ENCODE results near the gene DPH2.
A peak's percentile ranks its signal among the peaks of the same experiment; 100 is the strongest.

DPH2 gene

DNA sequence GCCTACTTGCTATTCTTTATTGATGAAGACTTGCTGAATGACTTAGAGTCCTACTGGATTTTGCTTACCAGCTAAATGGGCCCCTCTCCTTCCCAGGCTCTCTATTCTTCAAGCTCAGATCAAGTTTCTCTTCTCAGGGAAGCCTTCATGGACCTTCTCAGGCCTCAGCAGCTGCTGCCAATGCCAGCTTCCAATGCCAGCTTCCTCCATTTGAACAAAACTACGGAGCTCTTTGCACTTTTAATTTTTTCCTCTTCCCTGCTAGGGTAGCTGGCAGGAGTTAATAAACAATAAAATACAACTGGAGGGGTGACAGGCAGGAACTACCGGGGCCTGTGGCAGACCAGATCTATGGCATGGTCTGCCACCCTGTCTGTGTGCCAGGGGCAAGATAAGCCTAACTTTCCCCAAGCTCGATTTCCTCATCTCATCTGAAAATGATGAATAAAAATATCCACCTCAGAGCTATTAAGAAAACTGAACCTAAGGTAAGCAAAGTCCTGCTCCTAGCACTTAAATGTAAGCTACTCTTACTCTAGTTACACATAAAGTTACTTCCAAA is 24.1 kb upstream of the DPH2 start:
- DNase-seq: no peak

DNA sequence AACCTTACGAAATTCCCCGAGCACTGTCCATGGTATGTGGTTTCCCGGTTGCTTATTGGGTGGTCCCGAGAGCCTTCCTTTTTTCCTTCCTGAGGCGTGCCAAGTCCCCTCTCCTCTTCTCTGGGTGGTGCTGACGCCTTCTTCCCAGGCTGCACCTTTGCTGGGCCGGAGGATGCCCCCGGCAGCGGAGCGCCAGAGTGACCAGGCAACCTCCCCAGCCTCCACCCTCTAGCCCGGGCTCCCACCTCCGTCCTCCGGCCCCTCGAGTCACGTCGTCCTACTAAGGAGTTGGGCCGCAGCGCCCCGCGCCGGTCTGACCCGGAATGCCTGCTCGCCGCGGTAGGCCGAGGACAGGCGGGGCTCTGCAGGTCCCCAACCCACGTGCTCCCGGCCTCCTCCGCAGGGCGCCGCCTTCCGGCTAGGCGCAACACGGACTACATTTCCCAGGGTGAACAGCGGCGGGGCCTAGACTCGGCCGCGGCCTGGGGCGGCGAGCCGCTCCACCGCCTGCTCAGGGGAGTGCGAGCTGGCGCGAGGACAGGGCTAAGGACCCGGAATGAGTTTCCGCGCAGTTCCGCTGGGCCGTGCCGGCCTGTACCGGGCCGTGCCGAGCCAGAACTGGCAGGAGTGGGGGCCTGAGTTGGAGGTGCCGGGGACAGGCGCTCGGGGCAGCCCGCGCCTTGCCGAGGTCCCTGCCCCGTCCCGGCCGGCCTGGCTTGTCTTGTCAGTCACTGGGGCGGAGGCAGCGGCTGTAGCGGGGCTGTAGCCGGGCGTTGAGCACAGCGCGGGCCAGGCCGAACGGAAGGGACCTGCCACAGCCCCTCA is 23.4 kb upstream of the DPH2 start, which contains the start of gene IPO13:
TSS of gene IPO13 (plus strand) at position 715 of the 825 bp plus-strand sequence. CDS start 651 bp downstream, outside the sequence.
- peak; percentile 97 for DNase-seq

GRCh38 chr1:43947061-43947873 is 22.5 kb upstream of the DPH2 start:
- DNase-seq: no peak

DNA sequence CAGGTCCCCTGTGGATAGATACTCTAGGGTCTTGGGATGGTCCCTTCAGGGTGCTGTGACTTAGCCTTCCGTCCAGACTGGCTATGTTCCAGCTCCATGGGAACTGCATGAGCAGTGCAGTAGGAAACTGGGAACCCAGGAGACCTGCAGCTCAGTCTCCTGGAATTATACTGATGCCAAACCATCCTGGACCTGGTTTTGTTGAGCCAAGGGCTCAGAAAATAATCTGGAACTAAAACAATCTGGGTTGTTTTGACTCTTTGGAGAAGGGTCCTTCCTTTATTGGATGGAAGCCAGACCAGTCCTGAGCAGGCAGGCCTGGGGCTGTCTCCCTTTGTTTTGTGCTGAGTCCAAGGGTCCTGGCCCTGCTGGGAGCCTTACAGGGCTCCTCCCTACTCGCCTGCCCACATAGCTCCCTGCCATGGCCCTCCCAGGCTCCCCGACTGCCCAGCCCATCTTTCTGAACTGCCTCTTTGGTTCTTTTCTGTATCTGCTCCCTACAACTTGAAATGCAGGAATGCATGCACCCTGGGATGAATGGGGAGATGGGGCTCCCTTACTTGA is 21.9 kb upstream of the DPH2 start:
- DNase-seq: no peak

DNA sequence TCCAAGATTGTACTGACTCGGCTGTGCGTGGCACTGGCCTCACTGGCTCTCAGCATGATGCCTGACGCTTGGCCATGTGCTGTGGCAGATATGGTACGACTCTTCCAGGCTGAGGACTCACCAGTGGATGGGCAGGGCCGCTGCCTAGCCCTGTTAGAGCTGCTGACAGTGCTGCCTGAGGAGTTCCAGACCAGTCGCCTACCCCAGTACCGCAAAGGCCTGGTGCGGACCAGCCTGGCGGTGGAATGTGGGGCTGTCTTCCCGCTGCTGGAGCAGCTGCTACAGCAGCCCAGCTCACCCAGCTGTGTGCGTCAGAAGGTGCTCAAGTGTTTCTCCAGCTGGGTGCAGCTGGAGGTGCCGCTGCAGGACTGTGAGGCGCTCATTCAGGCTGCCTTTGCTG is 20.1 kb upstream of the DPH2 start:
- no peak for DNase-seq

GRCh38 chr1:43951021-43951985 is 18.5 kb upstream of the DPH2 start:
- no peak for DNase-seq

DNA sequence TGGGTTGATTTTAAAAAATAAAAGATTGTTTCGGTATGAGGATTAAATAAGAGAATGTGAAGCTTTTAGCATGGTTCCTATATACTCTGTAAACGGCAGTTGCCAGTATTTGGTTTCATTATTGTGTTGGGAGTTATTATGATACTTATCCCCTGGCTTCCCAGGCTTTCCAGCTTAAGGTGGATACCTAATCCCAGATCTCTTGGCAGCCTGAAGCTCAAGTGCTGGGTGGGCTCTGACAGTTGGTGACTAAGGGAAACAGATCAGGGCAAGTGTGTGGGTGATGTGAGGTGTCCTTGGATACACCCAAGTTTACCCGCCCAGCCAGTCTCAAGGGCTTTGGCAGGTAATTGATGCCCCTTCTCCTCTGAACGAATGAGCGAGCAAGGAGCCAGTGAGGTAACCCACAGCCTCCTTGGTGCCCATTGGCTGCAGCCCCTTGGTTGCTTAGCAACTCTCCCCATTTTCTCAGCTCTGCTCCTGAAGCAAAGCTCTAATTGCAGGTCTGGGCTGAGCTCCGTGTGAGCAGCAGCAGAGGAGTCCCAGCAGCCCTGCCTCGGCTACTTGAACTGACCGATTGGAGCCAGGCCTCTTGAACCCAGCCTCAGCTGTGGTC is 17.0 kb upstream of the DPH2 start:
- no peak for DNase-seq

DNA sequence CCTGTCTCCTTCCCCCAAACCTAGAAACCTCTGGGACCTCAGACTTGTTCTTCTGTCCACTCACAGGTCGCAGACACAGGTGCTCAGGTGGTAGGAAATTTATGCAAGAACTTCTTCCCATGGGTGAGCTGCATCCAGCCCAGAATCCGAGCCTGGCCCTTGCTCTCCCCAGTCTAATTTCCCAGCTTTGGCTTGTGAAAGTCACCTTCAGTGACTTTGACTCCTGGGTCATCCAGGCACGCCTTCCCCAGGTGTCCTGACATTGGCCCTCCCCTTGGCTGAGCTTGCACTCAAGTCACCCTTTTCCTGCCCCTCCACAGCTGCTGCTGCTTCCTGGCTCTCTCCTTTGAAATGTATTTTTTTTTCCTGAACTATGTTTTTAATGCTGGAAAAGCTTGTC is 16.4 kb upstream of the DPH2 start:
- DNase-seq: no peak

DNA sequence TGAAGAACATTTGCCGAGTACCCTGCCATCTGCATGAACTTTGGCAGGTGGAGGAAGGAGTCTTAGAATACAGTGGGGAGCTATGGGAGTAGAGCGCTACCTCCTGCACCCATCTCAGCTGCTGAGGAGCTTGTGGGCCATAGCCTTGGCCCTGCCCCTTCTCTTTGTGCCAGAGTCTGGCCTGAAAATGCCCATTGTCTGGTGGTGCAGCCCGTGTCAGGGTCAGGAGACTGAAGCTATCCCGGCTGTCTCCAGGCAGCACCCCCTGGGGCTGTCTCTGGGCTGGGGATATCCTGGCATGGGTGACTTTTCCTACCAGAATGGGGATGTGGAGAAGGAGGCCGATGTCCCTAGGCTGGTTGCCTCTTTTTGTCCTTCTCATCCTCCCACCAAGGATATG is 15.8 kb upstream of the DPH2 start:
- no peak for DNase-seq

- no peak for DNase-seq
These were observed 13.6 kb upstream of the DPH2 start for GRCh38 chr1:43956234-43956633.

GRCh38 chr1:43957407-43958040 is 12.3 kb upstream of the DPH2 start:
- DNase-seq: no peak

DNA sequence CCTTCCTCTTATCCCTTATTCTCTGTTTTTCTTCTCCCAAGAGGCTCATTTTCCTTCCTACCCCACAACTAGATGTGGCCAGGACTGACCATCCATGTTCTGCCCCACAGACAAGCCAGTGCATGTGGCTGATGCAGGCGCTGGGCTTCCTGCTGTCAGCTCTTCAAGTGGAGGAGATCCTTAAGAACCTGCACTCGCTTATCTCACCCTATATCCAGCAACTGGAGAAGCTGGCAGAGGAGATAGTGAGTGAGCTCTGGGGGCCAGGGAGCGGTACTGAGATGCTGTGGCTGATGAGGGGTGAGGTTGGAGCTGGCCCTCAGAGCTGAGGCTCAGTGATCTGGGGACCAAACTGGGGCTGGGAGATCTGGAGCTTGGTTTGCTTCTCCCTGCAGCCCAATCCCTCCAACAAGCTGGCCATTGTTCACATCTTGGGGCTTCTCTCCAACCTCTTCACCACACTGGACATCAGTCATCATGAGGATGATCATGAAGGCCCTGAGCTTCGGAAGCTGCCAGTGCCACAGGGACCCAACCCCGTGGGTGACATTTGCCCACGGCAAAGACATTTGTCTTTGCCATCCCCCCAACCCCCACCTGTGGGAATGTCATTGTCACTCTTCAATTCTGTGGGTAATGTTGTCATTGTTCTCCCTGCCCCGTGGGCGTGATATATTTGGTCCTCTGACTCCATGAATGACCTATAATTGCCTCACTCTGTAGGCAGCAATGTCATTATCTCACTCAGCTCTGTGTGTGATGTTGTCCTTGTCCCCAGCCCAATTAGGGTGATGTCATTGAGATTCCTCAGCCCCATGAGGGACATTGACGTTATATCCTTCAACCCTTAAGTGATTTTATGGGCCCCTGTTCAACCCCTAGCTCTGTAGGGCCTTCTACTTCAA is 11.2 kb upstream of the DPH2 start:
- DNase-seq: no peak

DNA sequence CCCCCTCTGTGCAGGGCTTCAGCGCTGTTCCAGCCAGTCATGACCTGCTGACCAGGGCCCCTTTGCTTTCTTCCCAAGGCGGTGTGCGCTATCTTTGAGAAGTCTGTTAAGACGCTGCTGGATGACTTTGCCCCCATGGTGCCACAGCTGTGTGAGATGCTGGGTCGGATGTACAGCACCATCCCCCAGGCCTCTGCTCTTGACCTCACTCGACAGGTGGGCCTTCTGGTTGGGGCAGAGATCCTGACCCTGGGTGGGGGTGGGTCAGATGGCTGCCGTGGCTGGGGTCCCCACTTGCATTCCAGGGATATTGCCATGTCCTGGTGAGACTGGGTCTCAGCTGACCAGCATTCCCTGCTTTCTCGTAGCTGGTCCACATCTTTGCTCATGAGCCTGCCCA is 9.0 kb upstream of the DPH2 start:
- DNase-seq: no peak

- no peak for DNase-seq
These were observed 8.1 kb upstream of the DPH2 start for GRCh38 chr1:43961692-43962091.

- no peak for DNase-seq
These were observed 7.5 kb upstream of the DPH2 start for GRCh38 chr1:43962324-43962723.

DNA sequence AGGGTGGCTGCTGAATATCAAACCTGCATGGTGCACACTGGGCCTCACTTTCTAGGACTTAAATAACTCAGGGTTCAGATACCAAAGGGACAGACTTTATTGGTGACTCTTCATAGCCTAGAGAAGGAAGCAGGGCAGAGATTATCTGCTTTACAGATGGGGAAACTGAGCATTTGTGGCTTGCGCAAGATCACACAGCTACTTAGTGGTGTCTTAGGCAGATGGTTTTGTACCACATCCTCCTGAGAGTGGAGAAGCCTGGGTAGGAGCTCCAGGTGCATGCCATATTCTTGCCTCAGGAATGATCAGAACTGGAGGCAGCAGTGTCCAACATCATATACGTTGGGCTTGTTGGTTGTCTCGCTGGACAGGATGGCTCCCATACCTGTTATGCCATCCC is 6.8 kb upstream of the DPH2 start:
- no peak for DNase-seq

- no peak for DNase-seq
These were observed 5.9 kb upstream of the DPH2 start for GRCh38 chr1:43963890-43964289.

GRCh38 chr1:43965316-43965715 is 4.5 kb upstream of the DPH2 start:
- DNase-seq: no peak

DNA sequence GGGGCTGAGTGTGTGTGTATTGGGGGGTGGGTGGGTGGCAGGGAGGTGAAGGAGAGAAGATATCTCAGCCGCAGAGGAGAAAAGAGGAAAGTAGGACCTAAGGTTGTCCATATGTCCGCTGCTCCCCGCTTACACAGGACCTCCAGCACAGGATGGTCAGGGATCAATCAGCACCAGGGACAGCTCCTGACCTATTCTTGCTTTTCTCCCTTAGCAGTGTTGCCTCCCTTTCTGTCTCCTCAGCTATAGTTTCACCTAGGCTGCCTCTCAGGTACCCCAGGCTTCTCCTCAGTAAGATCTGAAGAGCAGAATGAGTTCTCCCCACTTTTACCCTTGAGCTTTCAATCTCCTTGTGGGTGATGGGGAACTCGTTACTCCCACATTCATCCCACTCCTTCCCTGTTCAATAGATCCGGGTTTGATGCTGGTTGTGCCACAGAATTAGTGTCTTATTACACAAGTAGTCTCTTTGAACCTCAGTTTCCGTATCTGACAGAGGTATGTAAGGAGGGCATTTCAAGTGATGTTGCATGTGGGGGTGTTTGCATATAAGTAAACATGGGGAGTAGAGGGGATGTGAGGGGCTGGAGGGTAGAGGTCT is 1.4 kb upstream of the DPH2 start:
- no peak for DNase-seq

GRCh38 chr1:43969416-43969745 is 429 bp upstream of the DPH2 start:
- DNase-seq: no peak
